Immature natural killer cell (primary cell): ENCODE measurements around the gene HMX2. TPM values are rescaled to one million over a fixed set of nuclear protein-coding genes. Genes with fewer than 3 reads are reported as not detected.

ENCODE experiments used
- polyA plus RNA-seq, 3 donors: library from polyadenylated mRNA; unstranded; fragments of 300-500 nt; fragmentation: Illumina TruSeq; gene quantifications; one replicate each; pipeline ENCODE4 v1.2.3, GENCODE V29; 2021

The HMX2 gene
- polyA plus RNA-seq, 3 donors from 2014 or later, result not detected

Other genes starting within 250 kb of the HMX2 start
- not detected for gene FAM24A, start 237.5 kb upstream of the HMX2 start, polyA plus RNA-seq
- 1 to 10 TPM; 4.3 to 8.2 (median 5.9) TPM for gene C10orf88, start 193.9 kb upstream of the HMX2 start, polyA plus RNA-seq
- 10 to 100 TPM in 1 of 3 donors, 1 to 10 TPM in 2; 8.4 to 15.4 (median 9.5) TPM for gene PSTK, start 167.7 kb upstream of the HMX2 start, polyA plus RNA-seq
- gene IKZF5, start 139.3 kb upstream of the HMX2 start, polyA plus RNA-seq, result 10 to 100 TPM in 2 of 3 donors, 1 to 10 TPM in 1; 5.3 to 16.0 (median 12.2) TPM
- 10 to 100 TPM; 22.7 to 41.7 (median 30.1) TPM for gene ACADSB, start 139.1 kb upstream of the HMX2 start, polyA plus RNA-seq
- gene HMX3, start 12.2 kb upstream of the HMX2 start, polyA plus RNA-seq, result not detected
- gene BUB3, start 6.3 kb downstream of the HMX2 start, polyA plus RNA-seq, result 100 to 1,000 TPM; 203 to 348 (median 203) TPM